ENCODE results near the gene ARHGAP15.

Gene ARHGAP15

DNA sequence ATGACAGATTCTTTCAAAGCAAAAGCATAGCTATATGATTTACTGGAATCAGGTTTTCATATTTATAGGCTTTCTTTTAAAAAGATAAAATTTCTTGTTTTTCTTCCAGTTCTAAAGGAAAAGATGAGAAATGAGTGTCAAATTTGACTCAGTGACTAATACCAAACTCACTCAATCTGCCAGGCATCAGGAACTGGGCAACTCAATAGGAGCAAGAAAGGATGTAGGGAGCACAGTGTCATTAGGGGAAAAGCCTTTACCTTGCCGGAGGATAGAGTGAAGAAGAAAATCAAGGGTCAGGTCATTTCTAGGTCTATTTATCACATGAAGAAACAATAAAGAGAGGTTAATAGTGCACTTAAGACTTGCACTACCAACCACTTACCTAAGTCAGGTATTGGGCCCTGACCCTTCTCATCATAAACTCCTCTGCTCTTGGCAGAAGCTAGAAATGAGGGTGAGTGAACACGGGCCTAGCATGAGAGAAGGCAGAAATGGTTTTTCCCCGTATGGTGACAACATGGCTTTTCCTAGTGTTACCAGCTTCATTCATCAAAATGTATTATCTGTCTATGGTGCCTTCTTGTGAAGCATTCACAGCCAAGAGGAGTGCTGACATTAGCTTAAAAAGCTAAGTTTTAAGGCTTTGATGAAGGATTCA lies 151.0 kb downstream of the ARHGAP15 start:
- no peak for DNase-seq

DNA sequence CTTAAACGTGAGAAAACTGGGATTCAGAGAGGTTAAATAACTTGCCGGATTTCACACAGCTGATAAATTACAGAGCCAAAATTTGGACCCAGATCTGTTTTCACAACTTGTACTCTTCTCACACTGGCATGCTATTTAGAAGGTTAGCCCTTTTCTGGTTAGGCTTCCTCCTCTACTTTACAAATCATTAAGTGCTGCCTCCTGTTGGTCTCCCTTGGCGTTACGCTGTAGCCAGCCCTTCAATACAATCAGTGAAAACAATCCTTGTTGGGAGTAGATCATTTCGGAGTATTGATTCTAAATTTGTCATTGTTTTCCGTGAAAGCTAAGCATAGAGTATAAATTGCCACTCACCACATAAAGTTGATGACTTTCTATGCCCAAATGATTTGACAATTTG lies 153.5 kb downstream of the ARHGAP15 start:
- DNase-seq: no peak

DNA sequence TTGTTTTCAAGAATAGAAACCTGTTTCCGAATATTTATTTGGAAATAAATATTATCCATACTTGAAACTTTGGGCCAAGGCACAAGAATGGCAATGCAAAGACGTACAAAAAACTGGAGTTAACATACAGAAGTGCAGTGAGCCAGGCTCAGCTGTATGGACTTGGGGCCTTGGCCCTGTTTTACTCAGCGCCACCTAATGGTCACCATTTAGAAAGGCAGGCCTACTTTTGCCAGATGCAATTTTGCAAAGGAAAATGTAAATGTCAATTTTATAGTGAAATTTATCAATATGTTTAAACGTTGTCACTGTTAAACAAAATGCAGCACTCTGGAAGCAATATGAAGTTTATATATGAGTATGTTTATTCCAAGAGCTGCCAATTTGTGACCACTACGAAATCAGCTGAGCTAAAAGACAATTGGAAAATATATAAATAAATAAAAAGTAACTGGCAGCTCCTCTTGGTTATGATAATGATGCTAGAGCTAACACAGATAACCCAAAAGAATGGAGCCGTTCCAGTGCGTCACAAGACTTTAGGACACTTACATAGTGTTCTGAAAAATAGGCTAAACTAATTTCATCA lies 155.0 kb downstream of the ARHGAP15 start:
- no peak for DNase-seq

DNA sequence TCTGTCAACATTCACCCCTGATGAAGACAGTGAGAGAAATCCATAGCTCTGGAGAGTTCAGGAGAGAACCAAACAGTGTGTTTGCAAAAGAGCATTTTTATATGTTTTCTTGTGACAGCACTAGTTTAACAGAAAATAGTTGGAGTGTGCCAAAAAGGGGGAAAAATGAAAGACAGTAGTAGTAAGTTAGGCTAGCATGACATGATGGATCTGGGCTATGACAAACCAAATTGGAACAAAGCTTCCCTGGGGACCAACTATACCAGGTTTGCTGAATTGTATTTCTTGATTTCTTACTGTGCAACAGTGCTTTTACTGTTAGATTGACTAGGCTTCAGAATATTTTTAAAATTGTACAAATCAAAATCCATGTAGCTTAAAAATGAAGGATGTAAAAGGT lies 159.8 kb downstream of the ARHGAP15 start:
- DNase-seq: no peak

DNA sequence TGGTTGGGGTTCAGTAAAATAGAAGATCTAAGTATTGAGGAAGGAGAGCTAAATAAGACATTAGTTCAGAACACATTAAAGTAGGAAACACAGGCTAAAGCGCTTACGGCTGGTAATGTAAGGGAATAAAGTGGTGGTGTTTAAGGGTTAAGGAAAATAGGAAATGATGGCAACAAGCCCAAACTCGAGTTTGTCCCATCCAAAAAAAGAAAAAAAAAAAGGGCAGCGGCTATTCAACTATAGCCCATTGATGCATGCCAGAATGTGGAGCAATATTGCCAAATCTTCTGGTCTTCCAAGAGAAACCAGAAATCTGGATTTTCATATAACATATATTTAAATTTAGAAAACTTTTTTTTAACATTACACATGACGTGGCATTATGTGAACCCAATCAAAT lies 161.0 kb downstream of the ARHGAP15 start:
- DNase-seq: no peak

DNA sequence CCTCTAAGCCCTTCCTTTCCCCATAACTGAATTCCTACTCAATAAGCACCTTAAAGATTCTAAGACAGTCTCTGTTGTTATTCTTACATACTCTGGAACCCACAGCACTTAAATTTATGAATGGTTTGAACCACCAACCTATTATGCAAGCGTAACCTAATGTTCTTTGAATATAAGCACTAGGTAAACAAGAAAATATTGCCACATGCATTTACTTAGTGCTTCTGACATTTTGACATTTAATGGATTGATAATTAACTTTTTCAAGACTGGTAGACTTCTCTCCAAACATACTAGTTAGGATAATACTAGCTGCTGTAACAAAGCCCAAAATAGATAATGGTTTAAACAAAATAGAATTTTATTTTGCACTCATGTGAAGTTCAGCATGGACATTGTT lies 164.8 kb downstream of the ARHGAP15 start:
- no peak for DNase-seq

DNA sequence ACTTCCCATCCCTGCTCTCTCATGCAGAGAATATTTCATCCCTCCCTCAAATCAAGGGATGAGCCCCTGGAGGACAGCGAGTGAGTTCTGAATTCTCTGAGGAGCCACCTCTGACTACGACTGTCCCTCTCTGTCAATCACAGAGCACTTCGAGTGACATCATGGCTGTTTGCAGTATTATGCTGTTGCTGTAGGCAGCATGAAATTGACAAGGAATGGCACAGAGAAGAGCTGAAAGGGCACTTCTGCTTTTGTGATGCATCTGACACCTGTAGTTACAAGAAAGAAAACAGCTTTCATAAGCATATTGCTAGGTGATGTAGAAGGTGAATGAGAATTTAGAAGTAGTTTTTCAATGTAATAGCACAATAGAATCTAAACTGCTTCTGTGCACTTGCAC lies 166.9 kb downstream of the ARHGAP15 start:
- no peak for DNase-seq

DNA sequence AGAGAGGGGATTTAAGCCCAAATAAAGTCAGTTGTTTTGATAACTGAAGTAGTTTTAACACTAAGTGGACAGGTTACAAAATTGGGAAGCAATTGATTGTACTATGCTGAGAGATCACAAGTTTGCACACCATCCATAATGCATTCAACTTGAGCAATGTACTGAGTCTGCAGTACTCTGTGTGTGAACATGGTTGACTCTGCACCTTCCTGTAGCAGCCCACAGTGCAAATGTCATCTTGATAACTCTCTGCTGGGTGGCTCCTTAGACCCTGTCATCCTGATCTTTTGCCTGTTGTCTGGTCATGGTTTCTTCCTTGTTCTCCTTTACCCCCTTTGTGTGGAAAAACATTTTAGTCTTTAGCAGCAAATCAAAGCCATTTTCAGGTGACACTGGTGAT lies 168.0 kb downstream of the ARHGAP15 start:
- no peak for DNase-seq

DNA sequence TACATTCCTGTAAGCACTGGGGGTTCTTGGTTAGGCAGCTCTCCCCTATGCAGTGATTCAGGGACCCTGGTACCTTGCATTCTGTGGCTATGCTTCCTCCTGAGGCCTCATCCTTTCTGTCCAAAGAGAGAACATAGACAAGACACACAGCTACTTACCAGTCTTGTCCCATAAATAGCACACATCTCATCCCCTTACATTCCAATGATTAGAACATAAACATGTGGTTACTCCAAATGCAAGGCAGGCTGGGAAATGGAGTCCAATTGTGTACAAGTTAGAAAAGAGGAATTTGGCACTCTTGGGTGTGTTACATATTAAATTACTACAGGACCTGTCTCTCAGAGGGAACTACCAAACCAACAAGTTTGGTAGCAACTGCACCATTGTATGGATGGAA lies 171.3 kb downstream of the ARHGAP15 start:
- DNase-seq: no peak

DNA sequence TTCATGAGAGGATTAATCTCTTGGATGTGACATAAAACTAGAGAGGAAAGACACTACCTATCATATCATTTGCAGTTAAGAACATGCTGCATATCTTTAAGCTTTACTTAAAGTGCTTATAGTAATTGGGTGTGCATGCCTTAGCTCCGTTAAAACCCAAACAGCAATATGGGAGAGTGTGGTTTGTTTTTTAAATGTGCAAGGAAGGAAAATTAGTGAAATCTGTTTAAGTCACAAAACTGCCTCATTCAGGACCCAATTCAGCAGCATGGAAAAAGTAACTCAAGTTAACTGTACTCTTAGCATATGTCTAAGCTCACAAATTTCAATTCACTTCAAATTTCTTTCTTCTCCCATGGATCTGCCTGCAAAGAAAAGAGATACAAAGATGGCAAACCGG lies 182.2 kb downstream of the ARHGAP15 start:
- DNase-seq: no peak

DNA sequence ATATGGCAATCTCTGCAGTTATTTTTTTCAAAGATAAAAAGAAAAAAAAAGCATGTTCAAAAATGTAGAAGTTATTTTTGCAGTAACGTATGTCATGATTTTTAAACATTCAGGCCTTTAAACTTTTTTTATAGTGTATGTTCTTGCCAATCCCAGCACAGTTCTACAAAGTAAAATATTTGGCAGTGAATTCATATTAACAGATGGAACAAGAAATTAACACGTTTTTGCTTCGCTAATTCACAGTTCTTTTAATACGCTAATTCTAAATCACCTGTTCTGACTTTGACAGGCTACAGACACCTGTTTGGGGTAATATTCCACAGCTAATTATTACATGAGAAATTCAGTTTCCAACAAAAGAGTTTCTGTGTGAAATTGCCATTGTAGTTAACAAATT lies 183.2 kb downstream of the ARHGAP15 start:
- DNase-seq: no peak

DNA sequence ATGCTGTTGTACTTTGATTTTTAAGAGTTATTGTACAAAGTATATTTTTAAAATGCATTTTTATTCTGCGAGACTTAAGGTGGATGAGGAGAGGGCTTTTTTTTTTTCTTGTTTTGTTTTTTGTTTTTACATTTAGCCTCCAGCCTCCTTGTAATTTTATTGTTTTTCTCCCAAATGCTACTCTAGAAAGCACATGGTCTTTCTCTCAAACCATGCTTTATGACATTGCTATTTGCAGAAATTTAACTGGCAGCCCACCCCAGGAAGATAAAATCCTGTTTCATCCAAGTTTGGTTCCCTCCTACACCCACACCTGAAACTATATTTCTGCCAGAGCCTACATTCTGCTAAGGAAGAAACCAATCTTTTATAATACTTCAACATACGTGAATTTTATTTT lies 184.6 kb downstream of the ARHGAP15 start:
- no peak for DNase-seq

DNA sequence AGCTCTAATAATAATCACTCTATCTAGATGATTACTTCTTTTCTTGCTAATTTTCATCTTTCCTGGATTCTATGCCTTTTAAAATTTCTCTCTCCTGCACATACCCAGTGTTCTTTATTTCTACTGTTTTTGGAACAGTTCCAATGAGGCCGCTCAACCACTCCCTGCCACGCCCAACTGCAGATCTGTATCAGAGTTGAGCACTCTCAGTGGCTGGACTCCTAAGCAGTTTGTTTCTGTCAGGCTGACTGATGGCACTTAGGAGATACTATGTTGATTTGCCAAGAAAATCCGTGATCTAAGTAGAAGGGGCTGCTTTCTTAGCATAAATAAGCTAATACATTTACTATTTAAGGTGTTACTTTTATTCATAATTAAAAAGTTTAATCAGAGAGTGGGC lies 192.8 kb downstream of the ARHGAP15 start:
- DNase-seq: no peak

DNA sequence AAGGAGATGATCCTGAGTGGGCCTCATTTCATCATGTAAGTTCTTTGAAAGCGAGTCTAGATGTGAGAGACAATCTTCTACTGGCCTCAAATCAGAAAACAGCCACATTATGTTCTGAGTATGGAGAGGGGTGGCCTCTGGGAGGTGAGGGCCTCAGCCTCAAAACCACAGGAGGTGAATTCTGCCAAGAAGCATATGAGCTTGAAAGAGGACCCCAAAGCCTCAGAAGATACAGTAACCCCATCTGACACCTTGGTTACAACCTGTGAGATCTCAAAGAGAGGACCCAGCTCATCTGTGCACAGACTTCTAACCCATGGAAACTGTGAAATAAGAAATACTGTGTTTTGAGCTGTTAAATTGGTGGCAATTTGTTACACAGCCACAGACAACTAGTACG lies 200.1 kb downstream of the ARHGAP15 start:
- no peak for DNase-seq

DNA sequence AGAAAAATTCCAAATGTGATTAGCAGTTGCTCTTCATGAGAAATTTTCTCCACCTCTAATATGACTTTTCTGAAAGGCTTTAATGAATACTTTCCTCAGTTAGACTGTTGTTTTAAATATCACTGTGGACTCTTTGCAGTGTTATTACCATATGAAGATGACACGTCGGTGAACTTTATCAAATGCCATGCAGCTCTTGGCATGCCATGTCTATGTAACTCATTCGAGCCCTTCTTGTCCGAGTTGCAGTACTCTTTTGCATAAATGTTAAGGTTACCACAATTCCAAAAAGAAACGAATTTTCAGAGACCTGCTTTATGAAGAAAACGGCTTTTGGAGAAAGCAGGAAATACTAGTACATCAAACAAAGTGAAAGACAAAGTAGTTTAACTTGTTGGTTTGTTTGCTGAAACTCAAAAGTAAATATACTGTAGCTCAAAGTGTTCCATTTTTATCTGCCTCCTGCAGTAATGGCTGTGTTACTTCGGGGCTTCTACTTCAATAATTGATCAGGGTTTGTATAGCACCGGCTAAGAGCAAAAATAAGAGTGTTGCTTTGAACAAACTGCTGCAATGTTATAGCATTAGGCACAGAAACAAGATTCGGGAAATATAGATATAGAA lies 204.1 kb downstream of the ARHGAP15 start:
- no peak for DNase-seq

DNA sequence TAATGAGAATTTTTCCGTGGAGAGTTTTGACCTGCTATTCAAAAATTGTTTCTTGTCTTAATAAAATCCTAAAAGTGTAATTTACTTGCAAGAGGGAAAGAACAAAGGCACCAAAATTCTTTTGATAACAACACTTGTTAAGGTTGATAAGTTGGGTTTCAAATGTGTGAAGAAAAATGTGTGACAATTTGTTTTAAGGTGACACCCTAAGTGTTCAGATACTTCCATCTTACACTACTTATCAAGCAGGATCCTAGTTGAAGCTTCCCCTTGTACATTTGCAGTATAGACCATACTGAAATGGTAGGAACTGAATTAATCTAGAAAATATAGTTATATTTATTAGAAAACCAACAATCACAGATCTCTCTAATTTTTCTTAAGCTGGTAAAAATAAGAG lies 204.6 kb downstream of the ARHGAP15 start:
- no peak for DNase-seq

DNA sequence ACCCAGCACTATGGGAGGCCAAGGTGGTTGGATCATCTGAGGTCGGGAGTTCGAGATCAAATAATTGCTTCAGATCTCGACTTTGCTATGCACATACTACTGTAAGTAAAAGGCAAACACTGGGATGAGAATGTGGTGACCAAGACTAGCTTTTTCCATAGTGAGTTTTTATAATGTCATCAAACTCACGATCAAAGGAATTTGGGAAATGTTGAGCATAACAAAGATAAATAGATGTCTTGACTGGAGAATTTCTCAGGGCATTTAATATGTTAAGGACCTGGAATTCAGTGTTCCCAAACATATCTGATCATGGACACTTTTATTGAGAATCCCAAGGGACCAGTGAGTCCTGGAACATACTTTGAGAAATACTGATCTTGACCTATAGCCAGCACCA lies 205.6 kb downstream of the ARHGAP15 start:
- no peak for DNase-seq

DNA sequence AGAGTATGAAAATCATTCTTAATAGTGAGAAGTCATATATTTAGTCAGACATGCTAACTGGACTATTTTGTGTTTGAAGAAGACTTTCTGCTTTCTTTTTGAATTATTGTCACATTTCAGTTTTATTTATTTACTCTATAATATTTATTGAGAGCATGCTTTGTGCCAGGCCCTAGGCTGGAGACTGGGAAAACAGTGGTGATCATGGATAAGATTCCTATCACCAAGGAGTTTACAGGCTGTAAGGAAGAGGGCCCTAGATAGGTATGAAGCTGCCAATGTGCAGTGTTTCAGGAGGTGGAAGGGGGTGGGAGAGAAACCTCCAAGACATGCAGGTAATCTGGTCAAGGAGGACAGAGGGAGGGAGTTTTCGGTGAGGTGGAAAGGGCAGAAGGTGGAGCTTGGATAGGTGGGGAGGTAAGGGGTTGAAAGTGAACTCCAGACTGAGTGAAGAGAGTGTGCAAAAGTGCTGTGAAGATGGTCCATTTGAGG lies 207.5 kb downstream of the ARHGAP15 start:
- no peak for DNase-seq

DNA sequence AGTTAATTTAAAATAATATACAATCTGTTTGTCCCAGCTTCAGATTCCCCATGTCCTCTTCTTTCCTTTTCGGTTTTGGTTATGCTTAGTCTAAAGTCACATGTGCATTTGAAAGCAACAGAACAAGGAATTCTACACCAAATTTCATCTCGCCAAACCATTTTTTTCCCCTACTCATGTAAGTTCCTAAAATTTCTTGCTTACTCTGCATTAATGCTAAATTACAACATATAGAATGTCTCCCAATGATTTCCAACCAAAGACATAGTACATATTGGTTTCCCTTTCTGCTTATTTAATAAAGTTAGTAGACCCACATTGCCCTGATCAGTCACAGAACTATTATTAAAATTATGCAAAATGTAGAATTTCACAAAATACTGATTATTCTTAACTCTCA lies 212.3 kb downstream of the ARHGAP15 start:
- DNase-seq: no peak

DNA sequence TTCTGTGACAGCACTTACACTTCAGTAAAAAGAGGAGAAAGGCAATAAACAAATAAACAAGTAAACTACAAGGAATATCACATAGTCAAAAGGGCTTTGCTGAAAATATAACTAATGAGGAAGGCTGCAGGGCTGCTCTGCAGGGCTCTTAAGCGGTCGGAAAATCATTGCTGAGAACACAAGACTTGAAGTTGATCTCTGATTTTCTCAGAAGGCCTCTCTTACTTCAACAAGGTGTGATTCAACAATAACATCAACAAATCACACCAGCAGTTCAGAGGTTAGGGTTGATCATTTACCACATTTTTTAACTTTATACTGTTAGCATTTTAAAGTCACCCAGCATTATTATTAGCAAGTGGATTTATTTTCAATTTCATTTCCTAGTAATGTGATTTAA lies 215.6 kb downstream of the ARHGAP15 start:
- no peak for DNase-seq

DNA sequence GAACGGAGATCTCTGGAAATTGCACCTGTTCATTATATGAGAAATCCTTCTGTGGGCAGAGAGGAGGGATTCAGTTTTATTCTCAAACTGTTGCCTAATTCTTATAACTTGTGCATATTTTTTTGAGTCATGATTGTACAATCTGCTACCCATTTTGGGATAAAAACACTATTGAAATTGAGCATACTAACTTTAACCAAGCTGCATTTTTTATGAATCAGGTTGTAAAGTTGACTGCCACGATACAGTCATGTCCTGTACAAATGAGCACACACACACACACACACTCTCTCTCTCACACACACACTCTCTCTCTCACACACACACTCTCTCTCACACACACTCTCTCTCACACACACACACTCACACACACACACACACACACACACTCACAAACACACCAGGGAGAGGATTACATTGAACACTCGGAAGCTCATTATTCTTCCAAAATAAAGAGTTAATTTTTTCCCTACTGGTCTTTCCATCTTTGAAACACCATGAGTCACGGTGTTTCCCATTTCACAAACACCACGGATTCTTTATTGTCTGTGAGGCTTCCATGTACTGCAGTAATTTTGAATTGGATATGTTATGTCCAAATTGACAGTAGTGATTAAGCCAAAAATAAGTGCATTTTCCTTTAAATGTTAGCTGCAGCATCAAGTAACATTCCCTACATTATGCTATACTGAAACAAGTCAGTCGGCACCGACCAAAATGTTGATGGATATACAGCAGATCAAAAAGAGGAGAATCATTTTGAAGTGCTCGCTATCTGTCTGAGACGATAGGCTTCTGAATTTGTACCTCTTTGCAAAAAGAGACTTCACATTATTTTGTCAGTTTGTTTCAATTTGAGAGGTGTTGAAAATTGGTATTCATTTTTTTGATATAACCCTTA lies 216.9 kb downstream of the ARHGAP15 start:
- DNase-seq: no peak

DNA sequence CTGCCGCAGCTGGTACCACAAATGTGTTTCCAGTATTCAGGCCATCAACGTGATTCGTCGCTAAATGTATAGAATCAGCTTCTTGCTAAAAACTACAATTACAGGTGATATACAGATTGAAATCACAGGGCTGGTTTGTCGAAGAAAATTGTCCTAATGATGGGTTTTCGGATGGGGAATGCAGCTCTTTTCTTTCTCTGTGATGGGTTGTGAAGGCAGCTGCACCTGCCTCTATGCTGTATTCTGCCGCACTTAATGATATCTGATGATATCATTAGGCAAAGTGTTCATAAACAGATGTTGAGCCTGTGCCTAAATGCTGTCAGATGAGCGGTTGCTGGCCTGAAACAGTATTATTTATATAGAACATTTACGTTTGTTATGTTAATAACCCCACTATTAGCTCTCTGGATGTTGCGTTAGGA lies 218.1 kb downstream of the ARHGAP15 start:
- DNase-seq: no peak

DNA sequence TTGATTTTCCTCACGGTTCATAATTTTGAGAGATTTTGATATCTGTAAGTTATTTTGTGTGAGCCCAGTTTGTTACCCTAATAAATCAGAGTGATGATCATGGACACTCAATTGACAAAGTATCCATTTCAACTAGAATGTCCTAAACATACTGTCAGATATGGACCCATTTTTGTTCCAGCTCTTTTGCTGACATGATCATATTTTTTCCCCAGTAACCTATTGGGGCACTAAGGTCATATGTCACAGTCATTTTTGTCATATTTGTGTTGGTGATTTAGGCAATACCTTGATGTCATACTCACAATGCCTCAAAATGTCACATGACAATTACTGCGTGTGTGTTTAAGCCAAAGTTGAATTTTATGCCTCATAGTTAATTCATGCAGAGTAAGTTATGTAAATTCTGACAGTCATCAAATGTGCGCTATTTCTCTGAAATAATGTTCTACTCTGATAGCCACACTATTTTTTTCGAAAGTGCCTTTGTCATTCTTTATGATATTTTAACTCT lies 218.7 kb downstream of the ARHGAP15 start:
- no peak for DNase-seq
